ENCODE measurements around the gene FNDC10.

The FNDC10 gene

DNA sequence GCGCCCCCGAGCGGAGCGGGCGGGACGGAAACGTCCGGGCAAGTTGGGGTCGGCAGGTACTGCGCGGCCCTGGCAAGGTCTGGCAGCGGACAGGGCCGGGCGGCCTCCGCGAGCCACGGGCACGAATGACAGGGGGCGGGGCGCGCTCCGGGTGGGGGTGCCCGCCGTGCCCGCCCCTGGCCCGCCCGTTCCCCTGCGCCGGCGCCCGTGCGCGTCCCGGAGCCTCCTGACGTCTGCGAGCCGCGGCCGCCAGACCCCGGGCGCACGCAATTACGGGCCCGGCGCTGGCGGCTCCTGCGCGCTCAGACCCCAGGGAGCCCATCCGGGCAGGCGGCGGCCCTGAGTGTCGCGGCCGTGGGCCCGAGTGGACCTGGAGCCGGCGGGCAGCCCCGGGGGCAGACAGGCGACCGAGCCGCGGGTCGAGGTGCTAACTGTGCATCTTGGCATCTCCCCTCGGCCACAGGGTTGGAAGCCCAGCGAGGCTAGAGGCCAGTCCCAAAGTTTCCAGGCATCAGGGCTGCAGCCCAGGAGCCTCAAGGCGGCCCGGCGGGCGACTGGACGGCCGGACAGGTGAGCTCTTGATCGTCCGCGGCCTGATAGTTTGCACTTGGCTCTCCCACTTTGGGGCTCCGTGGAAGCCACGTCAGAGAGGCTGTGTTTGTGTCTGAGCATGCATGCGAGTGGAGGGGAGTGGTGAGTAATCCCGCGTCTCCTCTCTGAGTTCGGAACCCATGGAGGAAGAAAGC, 16.3 kb upstream of the FNDC10 start:
- DNase-seq, result peak; percentile 59 to 61

GRCh38 chr1:1615256-1616044, 15.5 kb upstream of the FNDC10 start, which contains the start of gene MIB2:
Gene MIB2 (plus strand): TSS chr1:1615500. CDS start chr1:1623453, 7,953 bp downstream.
- peak; percentile 98 to 99 for DNase-seq

DNA sequence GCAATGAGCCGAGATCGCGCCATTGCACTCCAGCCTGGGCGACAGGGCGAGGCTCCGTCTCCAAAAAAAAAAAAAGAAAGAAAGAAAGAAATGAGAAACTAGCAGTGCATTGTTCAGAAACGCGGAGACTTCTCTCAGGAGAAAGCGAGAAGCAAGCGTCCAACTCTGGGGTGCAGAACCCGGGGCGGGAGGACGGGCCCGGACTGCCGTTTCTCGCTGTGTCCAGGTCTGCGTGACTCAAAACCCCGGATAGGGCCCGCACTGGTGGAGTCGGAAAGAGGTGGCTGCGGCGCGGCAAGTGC, 15.0 kb upstream of the FNDC10 start:
- DNase-seq, result no peak

DNA sequence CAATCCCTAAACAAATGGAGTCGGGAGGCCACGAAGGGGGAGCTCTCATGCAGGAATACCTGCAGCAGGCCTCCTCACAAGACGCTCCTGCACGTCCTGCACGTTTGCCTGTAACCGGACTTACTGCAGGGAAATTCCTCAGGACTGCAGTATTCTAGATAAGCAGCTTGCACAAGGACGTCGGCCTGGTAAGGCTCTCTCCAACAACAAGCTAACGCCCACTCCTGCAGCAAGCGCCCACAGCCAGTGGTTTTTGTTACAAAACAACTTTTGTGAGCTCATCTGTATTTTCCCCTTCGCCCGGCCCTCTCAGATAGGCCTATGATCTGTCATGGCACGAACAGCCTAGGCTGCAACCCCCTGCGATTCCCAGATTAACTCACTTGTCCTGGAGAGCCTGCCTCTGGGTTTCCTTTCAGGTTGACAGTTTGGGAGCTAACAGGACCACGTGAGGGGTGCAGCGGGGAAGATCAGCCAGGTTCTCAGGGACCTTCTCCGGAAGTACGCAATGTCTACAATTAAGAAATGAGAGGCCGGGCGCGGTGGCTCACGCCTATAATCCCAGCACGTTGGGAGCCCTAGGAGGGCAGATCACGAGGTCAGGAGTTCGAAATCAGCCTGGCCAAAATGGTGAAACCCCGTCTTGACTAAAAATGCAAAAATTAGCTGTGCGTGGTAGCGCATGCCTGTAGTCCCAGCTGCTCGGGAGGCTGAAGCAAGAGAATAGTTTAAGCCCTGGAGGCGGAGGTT, 14.4 kb upstream of the FNDC10 start:
- DNase-seq, result peak; percentile 61 to 73

GRCh38 chr1:1613509-1614082, 13.7 kb upstream of the FNDC10 start:
- no peak for DNase-seq

- no peak for DNase-seq
These were observed 12.1 kb upstream of the FNDC10 start for GRCh38 chr1:1612104-1612400.

GRCh38 chr1:1610796-1611195, 10.9 kb upstream of the FNDC10 start:
- no peak for DNase-seq

GRCh38 chr1:1609822-1610485, 10.0 kb upstream of the FNDC10 start:
- no peak for DNase-seq

GRCh38 chr1:1606232-1606631, 6.3 kb upstream of the FNDC10 start:
- DNase-seq, result no peak

- no peak for DNase-seq
These were observed 5.8 kb upstream of the FNDC10 start for GRCh38 chr1:1605724-1606123.

DNA sequence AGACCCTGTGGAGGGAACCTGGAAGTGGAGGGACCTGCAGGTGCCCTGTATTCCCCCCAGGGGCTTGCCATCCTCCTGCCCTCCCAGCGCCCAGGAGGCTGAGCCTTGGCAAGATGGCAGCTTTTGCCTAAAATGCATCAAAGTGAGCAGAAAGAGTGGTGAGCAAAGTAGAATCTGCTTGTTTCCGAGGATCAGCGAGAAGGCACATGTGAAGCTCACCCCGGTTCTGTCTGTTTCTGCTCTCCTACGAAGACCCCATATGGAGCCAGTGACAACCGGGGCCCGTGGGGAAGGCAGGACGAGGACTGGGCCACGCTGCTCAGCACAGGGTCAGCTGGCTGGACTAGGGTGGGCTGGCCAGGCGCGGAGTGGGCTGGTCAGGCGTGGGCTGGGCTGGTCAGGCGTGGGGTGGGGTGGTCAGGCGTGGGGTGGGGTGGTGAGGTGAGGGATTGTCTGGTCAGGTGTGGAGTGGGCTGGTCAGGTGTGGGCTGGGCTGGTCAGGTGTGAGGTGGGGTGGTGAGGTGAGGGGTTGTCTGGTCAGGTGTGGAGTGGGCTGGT, 5.2 kb upstream of the FNDC10 start:
- no peak for DNase-seq

- DNase-seq, result no peak
These were observed 4.6 kb upstream of the FNDC10 start for GRCh38 chr1:1604374-1605033.

GRCh38 chr1:1603671-1604373, 3.9 kb upstream of the FNDC10 start:
- DNase-seq, result no peak

GRCh38 chr1:1602968-1603506, 3.1 kb upstream of the FNDC10 start:
- no peak for DNase-seq

DNA sequence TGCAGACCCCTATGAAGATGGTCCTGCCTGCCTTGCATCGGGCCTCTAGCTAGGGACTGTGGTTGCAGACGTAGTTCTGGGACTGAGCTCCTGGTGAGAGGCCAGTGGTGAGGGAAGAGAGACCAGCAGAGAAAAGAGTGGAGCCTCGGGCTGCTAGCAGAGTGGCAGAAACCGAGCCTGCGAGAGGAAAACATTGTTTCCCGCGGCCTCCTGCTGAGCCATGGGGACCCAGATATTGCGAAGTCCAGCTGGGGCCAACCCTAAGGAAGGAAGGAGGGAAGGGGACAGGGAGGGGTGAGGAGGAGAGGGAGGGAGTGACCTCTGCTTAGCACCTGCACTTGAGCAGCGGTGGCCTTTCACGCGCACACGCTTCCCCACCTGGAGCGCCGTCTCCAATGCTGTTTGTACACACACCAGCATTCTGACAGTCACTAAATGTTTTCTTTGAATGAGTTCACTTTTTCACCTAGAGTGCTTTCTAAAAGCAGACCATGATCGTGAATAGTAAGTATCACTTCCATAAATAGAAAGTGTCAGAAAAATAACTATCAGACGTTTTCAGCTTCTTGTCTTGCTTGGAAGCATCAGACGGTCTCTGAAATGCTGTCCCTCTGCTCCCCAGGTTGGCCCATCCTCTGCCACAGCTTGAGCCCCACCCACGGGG, 2.5 kb upstream of the FNDC10 start:
- DNase-seq, result no peak

GRCh38 chr1:1601564-1602303, 1.8 kb upstream of the FNDC10 start:
- DNase-seq, result no peak

- no peak for DNase-seq
These were observed 1.1 kb upstream of the FNDC10 start for GRCh38 chr1:1600861-1601563.

- DNase-seq, result peak; percentile 32 to 44
These were observed 653 bp downstream of the FNDC10 start for GRCh38 chr1:1599030-1599934.

All from CD4-positive, alpha-beta T cell treated with Interleukin-1 beta for 1 hour (primary cell).